SK-N-SH (cell line): ENCODE measurements around the gene IDE.

Experiments used
- CTCF ChIP-seq: fragments of 200-600 bp; sonication (generic); IDR thresholded peaks from 2 replicates; pipeline ENCODE4 v1.6.1; 2017; ENCODE audit warnings: antibody characterized with exemption, mild to moderate bottlenecking, moderate library complexity
- EP300 ChIP-seq, 2 experiments: IDR thresholded peaks; 2 replicates each; pipeline versions ENCODE4 v1.4.0 to v1.6.1; 2012; ENCODE audit warnings: borderline replicate concordance in 1 of 2, low read depth in 1 of 2, low read length in 1 of 2
- FOXM1 ChIP-seq: IDR thresholded peaks from 2 replicates; pipeline ENCODE4 v1.4.0; 2012; ENCODE audit warnings: low read depth, mild to moderate bottlenecking
- JUND ChIP-seq: IDR thresholded peaks from 2 replicates; pipeline ENCODE4 v1.4.0; 2012
- PBX3 ChIP-seq: IDR thresholded peaks from 2 replicates; pipeline ENCODE4; 2012
- POLR2AphosphoS5 ChIP-seq: IDR thresholded peaks from 2 replicates; pipeline ENCODE4 v1.6.1; 2012; ENCODE audit warnings: low read depth, low read length
- YY1 ChIP-seq: IDR thresholded peaks from 2 replicates; pipeline ENCODE4 v1.4.0; 2012; ENCODE audit warnings: low read depth, mild to moderate bottlenecking
- ZBTB33 ChIP-seq: IDR thresholded peaks from 2 replicates; pipeline ENCODE4 v1.4.0; 2012; ENCODE audit warnings: low read depth, borderline replicate concordance

GRCh38 chr10:92502296-92502808 is 71.5 kb downstream of the IDE start:
- TF ChIP-seq YY1 (no peak), EP300 (IDR thresholded peaks at IDR 0.05; ENCODE audit: borderline replicate concordance in 1 of 2, low read depth in 1 of 2, low read length in 1 of 2) (no peak), CTCF (no peak), POLR2AphosphoS5 (no peak), FOXM1 (no peak), PBX3 (no peak), JUND (no peak), ZBTB33 (no peak)
